T-helper 17 cell (primary cell): Measurements from ENCODE around the gene CALHM3. TPM values are rescaled to one million over a fixed set of nuclear protein-coding genes. Genes with fewer than 3 reads are reported as not detected.

Experiments
- ATAC-seq: fragments of 150-1000 bp; cut with Tn5 transposase; 2 replicates; pipeline ENCODE4 v1.10.0; 2021; ENCODE audit warnings: mild to moderate bottlenecking, moderate library complexity
- DNase-seq, 3 donors: peaks; one replicate each; pipeline versions ENCODE4 v3.0.0 to v3.0.0-alpha.2; 2020 to 2021
- H3K9me3 ChIP-seq: one replicate; pipeline ENCODE4 v1.7.0; 2013; ENCODE audit warnings: low read length, mild to moderate bottlenecking; ENCODE audit not compliant: control insufficient read depth, poor library complexity, severe bottlenecking
- H3K27ac Mint-ChIP-seq: one replicate; pipeline ENCODE4 v1.8.0; 2022; ENCODE audit warnings: mild to moderate bottlenecking, moderate library complexity, mixed read lengths
- H3K27me3 Mint-ChIP-seq: one replicate; pipeline ENCODE4 v1.8.0; 2022; ENCODE audit warnings: mixed read lengths
- H3K36me3 Mint-ChIP-seq: one replicate; pipeline ENCODE4 v1.8.0; 2022; ENCODE audit warnings: low read depth, mixed read lengths
- H3K4me1 Mint-ChIP-seq: one replicate; pipeline ENCODE4 v1.8.0; 2022; ENCODE audit warnings: mild to moderate bottlenecking, mixed read lengths
- H3K4me3 Mint-ChIP-seq: one replicate; pipeline ENCODE4 v1.8.0; 2022; ENCODE audit warnings: mild to moderate bottlenecking, moderate library complexity, mixed read lengths
- total RNA-seq, 4 donors: library from RNA in 2 of 4; stranded (reverse) in 2 of 4; gene quantifications; one replicate each; pipeline ENCODE4 v1.2.3 and lab custom pipeline; 2022 to 2026

CALHM3 gene
- total RNA-seq, 2 donors from 2014 or later = not detected

GRCh38 chr10:103428989-103429643, 49.9 kb downstream of the CALHM3 start:
- H3K27ac Mint-ChIP-seq = peak overlapping the region; percentile 49
- ATAC-seq (peak; percentile 52), DNase-seq (no peak)

DNA sequence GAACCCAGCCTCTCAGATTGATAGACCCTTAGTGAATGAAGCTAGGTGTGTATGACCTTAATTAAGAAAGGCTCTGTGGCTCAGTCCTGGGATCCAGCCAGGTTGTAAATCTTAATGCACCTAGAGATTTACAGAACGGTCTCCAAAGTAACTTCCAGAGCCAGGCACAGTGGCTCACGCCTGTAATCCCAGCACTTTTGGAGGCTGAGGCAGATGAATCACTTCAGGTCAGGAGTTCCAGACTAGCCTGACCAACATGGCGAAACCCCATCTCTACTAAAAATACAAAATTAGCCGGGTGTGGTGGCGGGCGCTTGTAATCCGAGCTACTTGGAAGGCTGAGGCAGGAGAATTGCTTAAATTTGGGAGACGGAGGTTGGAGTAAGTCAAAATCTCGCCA, 51.2 kb downstream of the CALHM3 start:
- Mint-ChIP-seq H3K27ac (peak overlapping the region; percentile 32), H3K4me1 (peaks cover 29% of the 10 kb centered on the region), H3K36me3 (peaks cover 17% of the 10 kb centered on the region), H3K27me3 (no peaks in the 10 kb centered on the region), H3K4me3 (no peak overlapping the region)
- ATAC-seq = no peak
- no peaks in the 10 kb centered on the region for H3K9me3 ChIP-seq
- DNase-seq = no peak

More at GRCh38 chr10:103428989-103429643, 49.9 kb downstream of the CALHM3 start:
- no peaks in the 10 kb centered on the region for H3K9me3 ChIP-seq
- peaks cover 12% of the 10 kb centered on the region for H3K36me3 Mint-ChIP-seq
- peaks cover 29% of the 10 kb centered on the region for H3K4me1 Mint-ChIP-seq
- peak overlapping the region; percentile 81 for H3K4me3 Mint-ChIP-seq
- no peaks in the 10 kb centered on the region for H3K27me3 Mint-ChIP-seq

DNA sequence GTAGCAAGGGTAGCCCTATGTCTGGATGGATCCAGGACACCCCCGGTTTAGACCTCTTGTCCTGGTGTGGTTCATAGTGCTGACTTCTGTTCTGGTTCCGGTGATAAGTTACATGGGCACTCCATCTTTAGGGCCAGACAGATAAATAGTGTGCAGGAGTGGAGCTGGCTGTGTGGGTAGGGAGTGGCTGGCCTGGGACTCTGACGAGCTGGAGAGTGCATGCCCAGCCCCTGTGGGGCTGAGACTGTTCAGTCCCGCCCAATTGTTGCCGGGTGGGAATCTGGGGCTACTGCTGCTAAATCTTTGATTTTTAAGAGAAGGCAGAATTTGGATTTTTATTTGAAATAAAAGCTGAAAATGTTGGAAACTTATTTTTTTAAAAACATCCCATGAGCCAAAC, 55.3 kb downstream of the CALHM3 start:
- H3K27me3 Mint-ChIP-seq = no peaks in the 10 kb centered on the region
- no peak for DNase-seq
- no peak overlapping the region for H3K27ac Mint-ChIP-seq
- no peak overlapping the region for H3K4me3 Mint-ChIP-seq
- peaks cover 15% of the 10 kb centered on the region for H3K36me3 Mint-ChIP-seq
- ATAC-seq = no peak
- peaks cover 12% of the 10 kb centered on the region for H3K4me1 Mint-ChIP-seq
- H3K9me3 ChIP-seq = no peaks in the 10 kb centered on the region

Other genes starting within 250 kb of the CALHM3 start
- gene RPEL1, start 233.4 kb downstream of the CALHM3 start, total RNA-seq = not detected
- gene INA, start 202.1 kb downstream of the CALHM3 start, total RNA-seq = not detected
- gene PCGF6, start 128.1 kb downstream of the CALHM3 start, total RNA-seq = 1 to 10 TPM; 4.6 to 4.7 TPM
- 1 to 10 TPM; 5.7 to 7.4 TPM for gene TAF5, start 111.3 kb downstream of the CALHM3 start, total RNA-seq
- 100 to 1,000 TPM; 135 to 136 TPM for gene ATP5MK, start 82.8 kb downstream of the CALHM3 start, total RNA-seq
- gene PDCD11, start 82.6 kb downstream of the CALHM3 start, total RNA-seq = 10 to 100 TPM; 18.7 to 29.7 TPM
- gene CALHM2, start 26.9 kb downstream of the CALHM3 start, total RNA-seq = 10 to 100 TPM; 15.5 to 23.6 TPM
- not detected for gene CALHM1, start 20.3 kb downstream of the CALHM3 start, total RNA-seq
- gene NEURL1, start 14.5 kb upstream of the CALHM3 start, total RNA-seq = 1 to 10 TPM in 1 of 2 donors, under 1 TPM in 1; 0.50 to 1.1 TPM